Breast epithelium (tissue), 3 donors: Measurements from ENCODE around the gene ARF3.

ENCODE experiments used
- POLR2A ChIP-seq: fragments of 450-650 bp; IDR thresholded peaks from one replicate; pipeline ENCODE4 v1.6.1; 2016; ENCODE audit warnings: antibody characterized with exemption, mild to moderate bottlenecking, moderate library complexity
- POLR2AphosphoS5 ChIP-seq, 3 donors: sonication (generic); formaldehyde crosslinking; IDR thresholded peaks; one replicate each; pipeline ENCODE4 v1.6.1; 2017; ENCODE audit warnings: antibody characterized with exemption in 3 of 3
- TF ChIP-seq, protein P1 (sequence below), 3 donors: fragments of 450-650 bp; IDR thresholded peaks; one replicate each; pipeline ENCODE4 v1.5.1; 2016 to 2017; ENCODE audit warnings: antibody characterized with exemption in 3 of 3, mild to moderate bottlenecking in 3 of 3, moderate library complexity in 3 of 3

GRCh38 chr12:48972952-48973483 lies 15.7 kb upstream of the ARF3 start:
- TF ChIP-seq, protein P1, sequence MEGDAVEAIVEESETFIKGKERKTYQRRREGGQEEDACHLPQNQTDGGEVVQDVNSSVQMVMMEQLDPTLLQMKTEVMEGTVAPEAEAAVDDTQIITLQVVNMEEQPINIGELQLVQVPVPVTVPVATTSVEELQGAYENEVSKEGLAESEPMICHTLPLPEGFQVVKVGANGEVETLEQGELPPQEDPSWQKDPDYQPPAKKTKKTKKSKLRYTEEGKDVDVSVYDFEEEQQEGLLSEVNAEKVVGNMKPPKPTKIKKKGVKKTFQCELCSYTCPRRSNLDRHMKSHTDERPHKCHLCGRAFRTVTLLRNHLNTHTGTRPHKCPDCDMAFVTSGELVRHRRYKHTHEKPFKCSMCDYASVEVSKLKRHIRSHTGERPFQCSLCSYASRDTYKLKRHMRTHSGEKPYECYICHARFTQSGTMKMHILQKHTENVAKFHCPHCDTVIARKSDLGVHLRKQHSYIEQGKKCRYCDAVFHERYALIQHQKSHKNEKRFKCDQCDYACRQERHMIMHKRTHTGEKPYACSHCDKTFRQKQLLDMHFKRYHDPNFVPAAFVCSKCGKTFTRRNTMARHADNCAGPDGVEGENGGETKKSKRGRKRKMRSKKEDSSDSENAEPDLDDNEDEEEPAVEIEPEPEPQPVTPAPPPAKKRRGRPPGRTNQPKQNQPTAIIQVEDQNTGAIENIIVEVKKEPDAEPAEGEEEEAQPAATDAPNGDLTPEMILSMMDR (IDR thresholded peaks at IDR 0.05), result no peak
- TF ChIP-seq POLR2AphosphoS5 (IDR thresholded peaks at IDR 0.05) (no peak), POLR2A (no peak)
